HCEC 1CT (cell line): ENCODE data around the gene PRMT1.

Experiments
- DNase-seq: peaks from one replicate; pipeline ENCODE4 v3.0.0-alpha.2; 2017

Gene PRMT1

GRCh38 chr19:49730166-49730565, 53.1 kb downstream of the PRMT1 start:
- DNase-seq, result no peak
